HL-60 (cell line): ENCODE results near the gene RAB6C.
"Not testable (repeated sequence)": the region's sequence is repeated elsewhere in the genome, so short reads cannot be mapped to it uniquely, and the experiment has no call there.

Experiments used
- POLR2AphosphoS5 ChIP-seq: IDR thresholded peaks from 2 replicates; pipeline ENCODE4 v1.6.1; 2012; ENCODE audit warnings: low read depth
- TF ChIP-seq, protein P1 (sequence below): IDR thresholded peaks from one replicate; pipeline ENCODE4 v1.5.1; 2011; ENCODE audit warnings: low read length, control low read depth, inconsistent platforms; ENCODE audit not compliant: insufficient read depth

GRCh38 chr2:129980246-129980645 is 780 bp downstream of the RAB6C start:
- TF ChIP-seq, protein P1, sequence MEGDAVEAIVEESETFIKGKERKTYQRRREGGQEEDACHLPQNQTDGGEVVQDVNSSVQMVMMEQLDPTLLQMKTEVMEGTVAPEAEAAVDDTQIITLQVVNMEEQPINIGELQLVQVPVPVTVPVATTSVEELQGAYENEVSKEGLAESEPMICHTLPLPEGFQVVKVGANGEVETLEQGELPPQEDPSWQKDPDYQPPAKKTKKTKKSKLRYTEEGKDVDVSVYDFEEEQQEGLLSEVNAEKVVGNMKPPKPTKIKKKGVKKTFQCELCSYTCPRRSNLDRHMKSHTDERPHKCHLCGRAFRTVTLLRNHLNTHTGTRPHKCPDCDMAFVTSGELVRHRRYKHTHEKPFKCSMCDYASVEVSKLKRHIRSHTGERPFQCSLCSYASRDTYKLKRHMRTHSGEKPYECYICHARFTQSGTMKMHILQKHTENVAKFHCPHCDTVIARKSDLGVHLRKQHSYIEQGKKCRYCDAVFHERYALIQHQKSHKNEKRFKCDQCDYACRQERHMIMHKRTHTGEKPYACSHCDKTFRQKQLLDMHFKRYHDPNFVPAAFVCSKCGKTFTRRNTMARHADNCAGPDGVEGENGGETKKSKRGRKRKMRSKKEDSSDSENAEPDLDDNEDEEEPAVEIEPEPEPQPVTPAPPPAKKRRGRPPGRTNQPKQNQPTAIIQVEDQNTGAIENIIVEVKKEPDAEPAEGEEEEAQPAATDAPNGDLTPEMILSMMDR: not testable (repeated sequence)
- not testable (repeated sequence) for TF ChIP-seq POLR2AphosphoS5
